ENCODE measurements around the gene TBX19.

DNA sequence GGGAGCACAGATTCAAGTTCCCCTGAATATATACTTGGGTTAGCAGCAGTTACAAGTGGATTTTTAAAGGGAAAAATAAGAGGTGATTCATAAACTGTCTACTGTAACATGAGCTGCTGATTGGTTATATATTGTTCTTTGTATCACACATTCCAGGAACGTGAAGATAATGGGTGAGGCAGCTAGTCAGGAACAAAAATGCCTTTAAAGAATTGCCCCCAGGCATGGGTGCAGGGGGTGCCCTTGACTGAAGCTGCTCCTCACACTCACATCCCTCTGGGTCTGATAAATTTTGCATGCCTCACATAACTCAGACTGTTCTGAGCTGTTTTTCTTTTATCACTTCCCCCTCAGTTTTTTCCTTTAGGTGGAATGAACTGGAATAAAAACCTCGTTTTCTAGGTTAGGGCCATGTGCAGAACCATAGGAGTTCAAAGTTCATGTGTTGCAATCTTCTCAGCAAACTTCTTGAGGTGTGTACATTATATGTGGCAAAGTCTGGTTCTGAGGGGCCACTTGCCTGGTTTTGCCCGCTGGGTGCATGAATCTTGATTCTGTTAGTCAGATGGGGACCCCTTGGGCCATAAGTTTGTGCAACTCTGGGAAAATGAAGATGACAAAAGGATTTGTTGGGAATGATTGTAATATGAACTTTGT, 21.1 kb downstream of the TBX19 start:
- TF ChIP-seq, protein P1, sequence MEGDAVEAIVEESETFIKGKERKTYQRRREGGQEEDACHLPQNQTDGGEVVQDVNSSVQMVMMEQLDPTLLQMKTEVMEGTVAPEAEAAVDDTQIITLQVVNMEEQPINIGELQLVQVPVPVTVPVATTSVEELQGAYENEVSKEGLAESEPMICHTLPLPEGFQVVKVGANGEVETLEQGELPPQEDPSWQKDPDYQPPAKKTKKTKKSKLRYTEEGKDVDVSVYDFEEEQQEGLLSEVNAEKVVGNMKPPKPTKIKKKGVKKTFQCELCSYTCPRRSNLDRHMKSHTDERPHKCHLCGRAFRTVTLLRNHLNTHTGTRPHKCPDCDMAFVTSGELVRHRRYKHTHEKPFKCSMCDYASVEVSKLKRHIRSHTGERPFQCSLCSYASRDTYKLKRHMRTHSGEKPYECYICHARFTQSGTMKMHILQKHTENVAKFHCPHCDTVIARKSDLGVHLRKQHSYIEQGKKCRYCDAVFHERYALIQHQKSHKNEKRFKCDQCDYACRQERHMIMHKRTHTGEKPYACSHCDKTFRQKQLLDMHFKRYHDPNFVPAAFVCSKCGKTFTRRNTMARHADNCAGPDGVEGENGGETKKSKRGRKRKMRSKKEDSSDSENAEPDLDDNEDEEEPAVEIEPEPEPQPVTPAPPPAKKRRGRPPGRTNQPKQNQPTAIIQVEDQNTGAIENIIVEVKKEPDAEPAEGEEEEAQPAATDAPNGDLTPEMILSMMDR (IDR thresholded peaks at IDR 0.05; ENCODE audit: low read depth, low read length): no peak
- no peak for TF ChIP-seq MYC (IDR thresholded peaks at IDR 0.05; ENCODE audit: low read depth, low read length)
